Naive thymus-derived CD4-positive, alpha-beta T cell (primary cell): ENCODE results near the gene MTM1. TPM values are rescaled to one million over a fixed set of nuclear protein-coding genes. Genes with fewer than 3 reads are reported as not detected.

Source experiments
- ATAC-seq: fragments of 150-1000 bp; cut with Tn5 transposase; 2 replicates; pipeline ENCODE4 v1.10.0; 2021; ENCODE audit warnings: mild to moderate bottlenecking, moderate library complexity
- CTCF ChIA-PET: fragments of 350-600 bp; sonication (Branson Sonifier 250); formaldehyde crosslinking; loops from one replicate; lab custom pipeline; 2021; ENCODE audit warnings: antibody characterized with exemption; lab: Charles Lee
- POLR2A ChIA-PET: fragments of 350-600 bp; sonication (Branson Sonifier 250); formaldehyde crosslinking; loops from one replicate; lab custom pipeline; 2021; ENCODE audit warnings: antibody characterized with exemption, inconsistent platforms; lab: Charles Lee
- DNase-seq, 9 donors: peaks; one replicate each; pipeline versions ENCODE4 v3.0.0 to v3.0.0-alpha.2; 2020 to 2022; ENCODE audit warnings: mixed read lengths in 1 of 9
- H3K27ac ChIP-seq: one replicate; pipeline ENCODE4 v1.7.0; 2013; ENCODE audit warnings: mild to moderate bottlenecking, low read depth, low read length, moderate library complexity
- H3K27me3 ChIP-seq, 2 donors: one replicate each; pipeline ENCODE4 v1.7.0; 2013; ENCODE audit warnings: low read length in 2 of 2, mild to moderate bottlenecking in 2 of 2, moderate library complexity in 2 of 2; ENCODE audit not compliant: control insufficient read depth in 2 of 2, insufficient read depth in 2 of 2
- H3K36me3 ChIP-seq, 3 experiments: 1 replicate in 2 of 3; 2 replicates in 1 of 3; pipeline ENCODE4 v1.7.0; 2013; ENCODE audit warnings: low read length in 3 of 3, mild to moderate bottlenecking in 3 of 3, moderate library complexity in 1 of 3; ENCODE audit not compliant: insufficient read depth in 3 of 3, control insufficient read depth in 2 of 3
- H3K4me1 ChIP-seq, 2 donors: one replicate each; pipeline ENCODE4 v1.7.0; 2013; ENCODE audit warnings: low read length in 2 of 2, mild to moderate bottlenecking in 2 of 2, moderate library complexity in 1 of 2; ENCODE audit not compliant: control insufficient read depth in 2 of 2, insufficient read depth in 2 of 2
- H3K4me3 ChIP-seq: 2 replicates; pipeline ENCODE4 v1.7.0; 2013; ENCODE audit warnings: mild to moderate bottlenecking, low read length
- H3K9me3 ChIP-seq, 3 experiments: 1 replicate in 2 of 3; 2 replicates in 1 of 3; pipeline ENCODE4 v1.7.0; 2013; ENCODE audit warnings: low read length in 3 of 3; ENCODE audit not compliant: control insufficient read depth in 2 of 3
- H3K27ac Mint-ChIP-seq, 9 donors: one replicate each; pipeline ENCODE4 v1.8.0; 2020 to 2022; ENCODE audit warnings: mixed read lengths in 9 of 9, mild to moderate bottlenecking in 8 of 9, moderate library complexity in 5 of 9, inconsistent platforms in 2 of 9
- H3K27me3 Mint-ChIP-seq, 5 donors: one replicate each; pipeline ENCODE4 v1.8.0; 2021 to 2022; ENCODE audit warnings: mixed read lengths in 5 of 5, mild to moderate bottlenecking in 1 of 5
- H3K36me3 Mint-ChIP-seq, 5 donors: one replicate each; pipeline ENCODE4 v1.8.0; 2020 to 2022; ENCODE audit warnings: mixed read lengths in 5 of 5, mild to moderate bottlenecking in 3 of 5, inconsistent platforms in 1 of 5
- H3K4me1 Mint-ChIP-seq, 7 donors: one replicate each; pipeline ENCODE4 v1.8.0; 2020 to 2022; ENCODE audit warnings: mixed read lengths in 7 of 7, mild to moderate bottlenecking in 3 of 7, inconsistent platforms in 1 of 7
- H3K4me3 Mint-ChIP-seq, 10 donors: one replicate each; pipeline ENCODE4 v1.8.0; 2020 to 2022; ENCODE audit warnings: mild to moderate bottlenecking in 10 of 10, mixed read lengths in 10 of 10, moderate library complexity in 6 of 10, inconsistent platforms in 2 of 10
- H3K9me3 Mint-ChIP-seq, 11 donors: one replicate each; pipeline ENCODE4 v1.8.0; 2020 to 2022; ENCODE audit warnings: mixed read lengths in 11 of 11, mild to moderate bottlenecking in 4 of 11, inconsistent platforms in 1 of 11, moderate library complexity in 1 of 11
- intact Hi-C, 2 donors: fragments of 100-400 bp; cut with micrococcal nuclease; formaldehyde crosslinking; loops; one replicate each; pipeline ENCODE4 v1.15.1; 2023
- polyA plus RNA-seq, 2 donors: library from polyadenylated mRNA; unstranded; fragments of 300-500 nt; fragmentation: Illumina TruSeq; gene quantifications; one replicate each; pipeline ENCODE4 v1.2.3, GENCODE V29; 2021
- total RNA-seq, 6 experiments: library from RNA in 5 of 6; stranded (reverse) in 5 of 6; gene quantifications; 1 replicate in 5 of 6; 2 replicates in 1 of 6; pipeline ENCODE4 v1.2.3 and lab custom pipeline; 2021 to 2026

MTM1 gene
- total and polyA plus RNA-seq, 7 experiments from 2014 or later: 11.9 to 34.7 (median 24.6) TPM

- CTCF ChIA-PET: no interaction called here
- Mint-ChIP-seq H3K4me1 (no peaks in the 10 kb centered on the region), H3K4me3 (no peak overlapping the region), H3K9me3 (no peaks in the 10 kb centered on the region), H3K27me3 (no peaks in the 10 kb centered on the region), H3K36me3 (peaks cover 0 to 11% (median 3%) of the 10 kb centered on the region in 5 donors), H3K27ac (no peak overlapping the region)
- Histone ChIP-seq H3K36me3 (peaks cover 3 to 14% (median 7%) of the 10 kb centered on the region in 3 experiments), H3K27me3 (no peaks in the 10 kb centered on the region), H3K9me3 (no peaks in the 10 kb centered on the region), H3K4me3 (no peak overlapping the region), H3K4me1 (no peaks in the 10 kb centered on the region), H3K27ac (no peak overlapping the region)
- intact Hi-C loops: loop anchor here in 1 of 2 donors (5.0 kb wide), 2 partner anchors 96 to 681 kb away; no protein-coding TSS in a partner anchor
- ATAC-seq: no peak
- DNase-seq: no peak
- POLR2A ChIA-PET: no interaction called here
Observed at GRCh38 chrX:150643271-150643670, 74.8 kb downstream of the MTM1 start.

- H3K9me3 Mint-ChIP-seq: no peaks in the 10 kb centered on the region
- CTCF ChIA-PET: no interaction called here
Observed at GRCh38 chrX:150643958-150644357, 75.5 kb downstream of the MTM1 start.

GRCh38 chrX:150644422-150644821 lies 76.0 kb downstream of the MTM1 start:
- ChIA-PET CTCF (no interaction called here), POLR2A (no interaction called here)
- Mint-ChIP-seq H3K27ac (no peak overlapping the region), H3K4me3 (no peak overlapping the region), H3K36me3 (peaks cover 0 to 10% (median 4%) of the 10 kb centered on the region in 5 donors), H3K27me3 (no peaks in the 10 kb centered on the region), H3K4me1 (peaks cover 0 to 4% (median 0%) of the 10 kb centered on the region in 7 donors), H3K9me3 (no peaks in the 10 kb centered on the region)
- no peak overlapping the region for H3K4me3 ChIP-seq
- DNase-seq (no peak), ATAC-seq (no peak)
- H3K36me3 ChIP-seq: peaks cover 0 to 14% (median 3%) of the 10 kb centered on the region in 3 experiments
- no peak overlapping the region for H3K27ac ChIP-seq
- no peaks in the 10 kb centered on the region for H3K9me3 ChIP-seq
- no peaks in the 10 kb centered on the region for H3K4me1 ChIP-seq
- H3K27me3 ChIP-seq: no peaks in the 10 kb centered on the region
- intact Hi-C loops: loop anchor here in 1 of 2 donors (5.0 kb wide), 2 partner anchors 97 to 682 kb away; no protein-coding TSS in a partner anchor

More at GRCh38 chrX:150643958-150644357, 75.5 kb downstream of the MTM1 start:
- H3K27me3 ChIP-seq: no peaks in the 10 kb centered on the region
- H3K4me3 ChIP-seq: no peak overlapping the region
- no peak overlapping the region for H3K27ac Mint-ChIP-seq
- peaks cover 3 to 14% (median 4%) of the 10 kb centered on the region in 3 experiments for H3K36me3 ChIP-seq
- peak overlapping the region in 1 of 10 donors; percentile 21 for H3K4me3 Mint-ChIP-seq
- no peaks in the 10 kb centered on the region for H3K4me1 Mint-ChIP-seq
- DNase-seq (no peak), ATAC-seq (no peak)
- no peaks in the 10 kb centered on the region for H3K27me3 Mint-ChIP-seq
- H3K9me3 ChIP-seq: no peaks in the 10 kb centered on the region
- intact Hi-C loops: loop anchor here in 1 of 2 donors (5.0 kb wide), 2 partner anchors 97 to 682 kb away; no protein-coding TSS in a partner anchor
- POLR2A ChIA-PET: no interaction called here
- H3K27ac ChIP-seq: no peak overlapping the region
- H3K36me3 Mint-ChIP-seq: peaks cover 0 to 10% (median 3%) of the 10 kb centered on the region in 5 donors
- no peaks in the 10 kb centered on the region for H3K4me1 ChIP-seq

GRCh38 chrX:150647331-150647730 lies 78.9 kb downstream of the MTM1 start:
- Histone ChIP-seq H3K4me1 (no peaks in the 10 kb centered on the region), H3K27ac (no peak overlapping the region), H3K36me3 (peaks cover 0 to 6% (median 3%) of the 10 kb centered on the region in 3 experiments), H3K27me3 (no peaks in the 10 kb centered on the region), H3K9me3 (no peaks in the 10 kb centered on the region), H3K4me3 (no peak overlapping the region)
- DNase-seq (no peak), ATAC-seq (no peak)
- Mint-ChIP-seq H3K9me3 (no peaks in the 10 kb centered on the region), H3K4me1 (peaks cover 0 to 21% (median 13%) of the 10 kb centered on the region in 7 donors), H3K27ac (no peak overlapping the region), H3K36me3 (peaks cover 0 to 18% (median 0%) of the 10 kb centered on the region in 5 donors), H3K4me3 (no peak overlapping the region), H3K27me3 (no peaks in the 10 kb centered on the region)
- ChIA-PET POLR2A (no interaction called here), CTCF (interaction anchor here (0.7 kb wide), 1 partner anchor 9 kb away, joined by 3 read pairs; no protein-coding TSS in a partner anchor)
- intact Hi-C loops: no loop called here

- intact Hi-C loops: no loop called here
Observed at GRCh38 chrX:150648296-150648940, 80.0 kb downstream of the MTM1 start.

GRCh38 chrX:150649096-150649870 lies 80.9 kb downstream of the MTM1 start:
- no peaks in the 10 kb centered on the region for H3K27me3 ChIP-seq
- intact Hi-C loops: no loop called here
- H3K9me3 Mint-ChIP-seq: no peaks in the 10 kb centered on the region
- no peak for ATAC-seq
- H3K4me3 Mint-ChIP-seq: no peak overlapping the region
- peak overlapping the region in 3 of 9 donors; percentile 9 to 66 (median 13) for H3K27ac Mint-ChIP-seq
- H3K27me3 Mint-ChIP-seq: no peaks in the 10 kb centered on the region
- no peak overlapping the region for H3K27ac ChIP-seq
- H3K4me1 Mint-ChIP-seq: peaks cover 0 to 21% (median 13%) of the 10 kb centered on the region in 7 donors
- no peak overlapping the region for H3K4me3 ChIP-seq
- peaks cover 0 to 6% (median 6%) of the 10 kb centered on the region in 3 experiments for H3K36me3 ChIP-seq
- CTCF ChIA-PET: no interaction called here
- no peaks in the 10 kb centered on the region for H3K9me3 ChIP-seq
- H3K36me3 Mint-ChIP-seq: peaks cover 0 to 26% (median 4%) of the 10 kb centered on the region in 5 donors
- no peak for DNase-seq
- POLR2A ChIA-PET: no interaction called here
- no peaks in the 10 kb centered on the region for H3K4me1 ChIP-seq

More at GRCh38 chrX:150648296-150648940, 80.0 kb downstream of the MTM1 start:
- CTCF ChIA-PET: no interaction called here
- Histone ChIP-seq H3K36me3 (peaks cover 0 to 6% (median 3%) of the 10 kb centered on the region in 3 experiments), H3K27ac (no peak overlapping the region), H3K9me3 (no peaks in the 10 kb centered on the region), H3K4me3 (no peak overlapping the region), H3K27me3 (no peaks in the 10 kb centered on the region), H3K4me1 (no peaks in the 10 kb centered on the region)
- Mint-ChIP-seq H3K36me3 (peaks cover 0 to 22% (median 4%) of the 10 kb centered on the region in 5 donors), H3K4me1 (peaks cover 0 to 21% (median 13%) of the 10 kb centered on the region in 7 donors), H3K27me3 (no peaks in the 10 kb centered on the region), H3K9me3 (no peaks in the 10 kb centered on the region), H3K4me3 (no peak overlapping the region), H3K27ac (peak overlapping the region in 1 of 9 donors; percentile 33)
- DNase-seq (no peak), ATAC-seq (no peak)
- POLR2A ChIA-PET: no interaction called here
